HUES48 (cell line): ENCODE data around the gene RPGRIP1L.

ENCODE experiments used
- H3K27ac ChIP-seq: one replicate; pipeline ENCODE4 v1.7.0; 2013; ENCODE audit warnings: low read depth, low read length, inconsistent platforms
- H3K27me3 ChIP-seq: 2 replicates; pipeline ENCODE4 v1.6.1; 2013; ENCODE audit warnings: mild to moderate bottlenecking, low read length; ENCODE audit not compliant: control insufficient read depth, insufficient read depth
- H3K36me3 ChIP-seq: 2 replicates; pipeline ENCODE4 v1.6.1; 2013; ENCODE audit warnings: low read length; ENCODE audit not compliant: control insufficient read depth, insufficient read depth
- H3K4me1 ChIP-seq: 2 replicates; pipeline ENCODE4 v1.6.1; 2013; ENCODE audit warnings: mild to moderate bottlenecking, low read length; ENCODE audit not compliant: control insufficient read depth, insufficient read depth
- H3K4me3 ChIP-seq: 2 replicates; pipeline ENCODE4 v1.5.1; 2013; ENCODE audit warnings: mild to moderate bottlenecking, low read depth, low read length
- H3K9ac ChIP-seq: 2 replicates; pipeline ENCODE4 v1.6.1; 2013; ENCODE audit warnings: mild to moderate bottlenecking, low read depth, low read length, moderate library complexity
- H3K9me3 ChIP-seq: 2 replicates; pipeline ENCODE4 v1.6.1; 2013; ENCODE audit warnings: low read length; ENCODE audit not compliant: control insufficient read depth, insufficient read depth

The RPGRIP1L gene

GRCh38 chr16:53625221-53625620 is 78.4 kb downstream of the RPGRIP1L start:
- Histone ChIP-seq H3K27me3 (no peaks in the 10 kb centered on the region), H3K4me3 (no peak overlapping the region), H3K9me3 (no peaks in the 10 kb centered on the region), H3K27ac (no peak overlapping the region), H3K36me3 (no peaks in the 10 kb centered on the region), H3K9ac (no peak overlapping the region), H3K4me1 (no peaks in the 10 kb centered on the region)

DNA sequence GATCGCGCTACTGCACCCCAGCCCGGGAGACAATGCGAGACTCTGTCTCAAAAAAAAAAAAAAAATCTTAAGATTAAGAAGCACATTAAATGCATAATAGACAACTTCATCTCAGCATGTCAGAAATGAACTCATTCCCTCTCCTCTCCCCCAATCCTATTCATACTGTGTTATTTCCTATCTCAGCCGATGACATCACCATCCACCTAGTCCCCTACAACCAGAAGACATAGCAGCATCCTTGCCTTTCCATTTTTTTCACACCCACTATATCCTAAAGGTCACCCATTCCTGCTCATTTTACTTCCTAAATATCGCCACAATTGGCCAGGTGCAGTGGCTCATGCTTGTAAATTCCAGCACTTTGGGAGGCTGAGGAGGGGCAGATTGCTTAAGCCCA is 81.3 kb downstream of the RPGRIP1L start:
- no peaks in the 10 kb centered on the region for H3K9me3 ChIP-seq
- H3K27ac ChIP-seq, result no peak overlapping the region
- H3K4me3 ChIP-seq, result no peak overlapping the region
- H3K27me3 ChIP-seq, result no peaks in the 10 kb centered on the region
- no peaks in the 10 kb centered on the region for H3K36me3 ChIP-seq
- H3K9ac ChIP-seq, result no peak overlapping the region
- H3K4me1 ChIP-seq, result no peaks in the 10 kb centered on the region

DNA sequence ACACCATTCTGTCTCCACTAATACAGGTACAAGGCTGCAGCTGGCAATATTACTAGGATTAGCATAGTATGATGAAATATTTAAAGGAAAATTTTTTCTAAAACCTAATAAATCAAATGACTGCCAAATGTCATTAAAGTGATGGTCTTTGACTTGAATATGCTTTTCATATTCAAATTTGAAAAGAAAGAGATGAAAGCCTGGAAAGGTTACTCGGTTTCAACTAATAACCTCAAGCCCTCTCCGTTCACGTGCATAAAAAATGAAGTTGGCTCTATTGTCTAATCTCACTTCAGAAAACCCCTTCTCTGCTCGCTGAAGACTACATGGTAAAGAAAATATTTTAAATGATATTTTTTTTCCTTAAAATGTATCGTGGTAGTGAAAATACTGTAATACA is 83.2 kb downstream of the RPGRIP1L start:
- no peaks in the 10 kb centered on the region for H3K36me3 ChIP-seq
- no peak overlapping the region for H3K4me3 ChIP-seq
- no peaks in the 10 kb centered on the region for H3K27me3 ChIP-seq
- H3K9me3 ChIP-seq, result no peaks in the 10 kb centered on the region
- no peak overlapping the region for H3K27ac ChIP-seq
- H3K9ac ChIP-seq, result no peak overlapping the region
- no peaks in the 10 kb centered on the region for H3K4me1 ChIP-seq

GRCh38 chr16:53619235-53619634 is 84.4 kb downstream of the RPGRIP1L start:
- Histone ChIP-seq H3K27me3 (no peaks in the 10 kb centered on the region), H3K9ac (no peak overlapping the region), H3K27ac (no peak overlapping the region), H3K36me3 (no peaks in the 10 kb centered on the region), H3K9me3 (no peaks in the 10 kb centered on the region), H3K4me1 (no peaks in the 10 kb centered on the region), H3K4me3 (no peak overlapping the region)

- H3K27ac ChIP-seq, result no peak overlapping the region
- no peaks in the 10 kb centered on the region for H3K36me3 ChIP-seq
- no peaks in the 10 kb centered on the region for H3K9me3 ChIP-seq
These were observed 89.3 kb downstream of the RPGRIP1L start for GRCh38 chr16:53614346-53614745.

DNA sequence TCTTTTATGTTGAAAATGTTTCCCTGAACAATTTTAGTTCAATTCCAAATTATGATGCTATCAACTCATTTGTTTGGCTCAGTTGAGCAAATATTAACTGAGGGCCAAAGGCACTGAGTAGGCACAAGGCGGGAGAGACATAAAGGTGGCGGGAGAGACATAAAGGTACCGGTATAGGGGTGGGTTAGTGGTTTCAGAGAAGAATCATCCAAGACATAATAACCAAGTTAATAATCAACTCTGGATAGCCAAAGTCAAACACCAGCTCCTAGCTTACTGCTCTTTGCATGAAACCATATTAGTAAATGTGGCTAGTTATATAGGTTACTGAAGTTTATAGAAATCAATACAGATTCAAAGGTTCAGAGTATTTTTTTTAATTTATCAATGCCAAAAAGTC is 91.7 kb downstream of the RPGRIP1L start:
- Histone ChIP-seq H3K4me1 (no peaks in the 10 kb centered on the region), H3K36me3 (no peaks in the 10 kb centered on the region), H3K27me3 (no peaks in the 10 kb centered on the region), H3K9me3 (no peaks in the 10 kb centered on the region), H3K27ac (no peak overlapping the region), H3K9ac (no peak overlapping the region), H3K4me3 (no peak overlapping the region)

More at GRCh38 chr16:53614346-53614745, 89.3 kb downstream of the RPGRIP1L start:
- Histone ChIP-seq H3K4me3 (no peak overlapping the region), H3K27me3 (no peaks in the 10 kb centered on the region), H3K9ac (no peak overlapping the region), H3K4me1 (no peaks in the 10 kb centered on the region)

GRCh38 chr16:53611179-53611696 is 92.4 kb downstream of the RPGRIP1L start:
- H3K27ac ChIP-seq, result no peak overlapping the region
- no peak overlapping the region for H3K4me3 ChIP-seq
- no peaks in the 10 kb centered on the region for H3K9me3 ChIP-seq
- no peak overlapping the region for H3K9ac ChIP-seq
- H3K27me3 ChIP-seq, result no peaks in the 10 kb centered on the region
- H3K4me1 ChIP-seq, result no peaks in the 10 kb centered on the region
- H3K36me3 ChIP-seq, result no peaks in the 10 kb centered on the region

DNA sequence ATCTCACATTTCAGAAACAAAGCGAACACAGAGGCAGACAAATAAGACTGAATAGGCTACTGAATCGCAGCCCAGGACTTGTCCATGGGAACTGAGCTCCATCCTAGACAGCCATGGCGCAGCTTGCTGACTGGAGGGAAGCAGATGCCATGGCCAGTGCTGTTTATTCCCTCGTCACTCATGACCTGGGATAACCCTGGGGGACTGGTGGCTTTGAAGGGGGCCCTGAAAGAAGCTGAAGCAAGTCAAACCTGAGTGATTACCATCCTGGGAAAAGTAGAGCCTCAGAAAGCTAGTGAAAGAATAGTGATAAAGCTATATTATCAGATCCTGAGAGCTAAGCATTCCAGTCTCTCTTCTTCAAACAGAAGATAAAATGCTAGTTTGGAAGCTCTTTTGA is 94.1 kb downstream of the RPGRIP1L start:
- Histone ChIP-seq H3K9ac (no peak overlapping the region), H3K9me3 (no peaks in the 10 kb centered on the region), H3K27me3 (no peaks in the 10 kb centered on the region), H3K4me1 (no peaks in the 10 kb centered on the region), H3K27ac (no peak overlapping the region), H3K4me3 (no peak overlapping the region), H3K36me3 (no peaks in the 10 kb centered on the region)

GRCh38 chr16:53608094-53608493 is 95.6 kb downstream of the RPGRIP1L start:
- no peaks in the 10 kb centered on the region for H3K4me1 ChIP-seq
- H3K27ac ChIP-seq, result no peak overlapping the region
- H3K36me3 ChIP-seq, result no peaks in the 10 kb centered on the region
- H3K9ac ChIP-seq, result no peak overlapping the region
- no peaks in the 10 kb centered on the region for H3K27me3 ChIP-seq
- H3K4me3 ChIP-seq, result no peak overlapping the region
- H3K9me3 ChIP-seq, result no peaks in the 10 kb centered on the region

- Histone ChIP-seq H3K4me1 (no peaks in the 10 kb centered on the region), H3K4me3 (no peak overlapping the region), H3K36me3 (no peaks in the 10 kb centered on the region), H3K27me3 (no peaks in the 10 kb centered on the region), H3K9me3 (no peaks in the 10 kb centered on the region), H3K9ac (no peak overlapping the region), H3K27ac (no peak overlapping the region)
These were observed 97.7 kb downstream of the RPGRIP1L start for GRCh38 chr16:53605831-53606400.

DNA sequence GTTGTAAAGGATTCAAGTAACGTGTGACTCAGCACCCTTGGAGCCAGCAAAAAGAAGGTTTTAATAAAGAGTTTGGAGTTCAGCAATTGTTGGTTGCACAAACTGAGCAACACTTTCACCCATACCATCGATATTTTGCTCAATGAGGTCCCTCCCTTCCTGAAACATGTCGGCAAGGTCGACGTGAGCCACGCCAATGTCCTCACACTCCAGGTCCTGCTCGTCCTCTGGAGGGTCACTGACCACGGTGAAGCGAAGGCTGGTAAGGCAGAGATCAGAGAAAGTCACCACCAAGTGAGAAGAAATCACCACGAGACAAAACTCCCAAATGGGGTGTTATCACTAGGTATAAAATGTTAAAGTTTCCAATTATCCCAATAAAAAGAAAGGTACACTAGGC is 98.3 kb downstream of the RPGRIP1L start:
- Histone ChIP-seq H3K36me3 (no peaks in the 10 kb centered on the region), H3K27ac (no peak overlapping the region), H3K9ac (no peak overlapping the region), H3K4me1 (no peaks in the 10 kb centered on the region), H3K27me3 (no peaks in the 10 kb centered on the region), H3K9me3 (no peaks in the 10 kb centered on the region), H3K4me3 (no peak overlapping the region)
